Measurements from ENCODE around the gene ENC1.
"Not testable (repeated sequence)": the region's sequence is repeated elsewhere in the genome, so short reads cannot be mapped to it uniquely, and the experiment has no call there.

ENC1 gene

GRCh38 chr5:74640450-74640953, at the start of gene ENC1:
TSS of gene ENC1 (minus strand) at chr5:74640728. CDS start at chr5:74636485, 4,243 bp downstream.
- in situ Hi-C loops (cut with MboI; ENCODE audit: low pct_unique_long_range_greater_than_20kb, low sequenced_read_pairs, unreplicated experiment) = loop anchor here (25.0 kb wide), 1 partner anchor 603 kb away; no protein-coding TSS in a partner anchor
- DNase-seq (ENCODE audit: low spot score) = peak; percentile 72

GRCh38 chr5:74686962-74687751, 46.6 kb upstream of the ENC1 start:
- no peak for TF ChIP-seq CTCF (IDR thresholded peaks at IDR 0.05; ENCODE audit: extremely low read depth, insufficient read depth, missing control alignments)
- in situ Hi-C loops (cut with MboI; ENCODE audit: low pct_unique_long_range_greater_than_20kb, low sequenced_read_pairs, unreplicated experiment) = no loop called here

More at GRCh38 chr5:74640450-74640953, at the start of gene ENC1:
- peak; percentile 49 for TF ChIP-seq CTCF (IDR thresholded peaks at IDR 0.05; ENCODE audit: extremely low read depth, insufficient read depth, missing control alignments)

GRCh38 chr5:74685979-74686631, 45.6 kb upstream of the ENC1 start:
- peak; percentile 53 for DNase-seq (ENCODE audit: low spot score)
- in situ Hi-C loops (cut with MboI; ENCODE audit: low pct_unique_long_range_greater_than_20kb, low sequenced_read_pairs, unreplicated experiment) = no loop called here
- no peak for TF ChIP-seq CTCF (IDR thresholded peaks at IDR 0.05; ENCODE audit: extremely low read depth, insufficient read depth, missing control alignments)

More at GRCh38 chr5:74686962-74687751, 46.6 kb upstream of the ENC1 start:
- DNase-seq (ENCODE audit: low spot score) = no peak

- in situ Hi-C loops (cut with MboI; ENCODE audit: low pct_unique_long_range_greater_than_20kb, low sequenced_read_pairs, unreplicated experiment) = no loop called here
- peak; percentile 87 for DNase-seq (ENCODE audit: low spot score)
- TF ChIP-seq CTCF (IDR thresholded peaks at IDR 0.05; ENCODE audit: extremely low read depth, insufficient read depth, missing control alignments) = peak; percentile 32
These were observed 44.6 kb upstream of the ENC1 start, which contains the start of gene HEXB for GRCh38 chr5:74684900-74685851. TSS of gene HEXB (plus strand) at chr5:74685233. CDS start at chr5:74685261, 28 bp downstream.

- in situ Hi-C loops (cut with MboI; ENCODE audit: low pct_unique_long_range_greater_than_20kb, low sequenced_read_pairs, unreplicated experiment) = no loop called here
- DNase-seq (ENCODE audit: low spot score) = no peak
- no peak for TF ChIP-seq CTCF (IDR thresholded peaks at IDR 0.05; ENCODE audit: extremely low read depth, insufficient read depth, missing control alignments)
These were observed 39.4 kb upstream of the ENC1 start for GRCh38 chr5:74679966-74680365.

- in situ Hi-C loops (cut with MboI; ENCODE audit: low pct_unique_long_range_greater_than_20kb, low sequenced_read_pairs, unreplicated experiment); DNase-seq (ENCODE audit: low spot score): not testable (repeated sequence)
These were observed 38.8 kb upstream of the ENC1 start for GRCh38 chr5:74679300-74679699.

- DNase-seq (ENCODE audit: low spot score); in situ Hi-C loops (cut with MboI; ENCODE audit: low pct_unique_long_range_greater_than_20kb, low sequenced_read_pairs, unreplicated experiment): not testable (repeated sequence)
These were observed 37.6 kb upstream of the ENC1 start for GRCh38 chr5:74678123-74678522.

- DNase-seq (ENCODE audit: low spot score); in situ Hi-C loops (cut with MboI; ENCODE audit: low pct_unique_long_range_greater_than_20kb, low sequenced_read_pairs, unreplicated experiment): not testable (repeated sequence)
These were observed 35.9 kb upstream of the ENC1 start for GRCh38 chr5:74676466-74676865.
